OCI-LY7 (cell line): Measurements from ENCODE around the gene ZNF276. TPM values are rescaled to one million over a fixed set of nuclear protein-coding genes. Genes with fewer than 3 reads are reported as not detected.
"Not testable (repeated sequence)": the region's sequence is repeated elsewhere in the genome, so short reads cannot be mapped to it uniquely, and the experiment has no call there.

Experiments used
- BruUV-seq: library from RNA; stranded (reverse); fragments of 400-500 nt; replicated peaks from 2 replicates; lab custom pipeline; 2021; lab: Mats Ljungman, UMichigan
- CTCF ChIA-PET: fragments of 300-600 bp; sonication (Branson Sonifier 250); formaldehyde crosslinking; loops from one replicate; lab custom pipeline; 2022; ENCODE audit warnings: antibody characterized with exemption; ENCODE audit not compliant: unreplicated experiment; lab: Charles Lee
- POLR2A ChIA-PET: fragments of 300-600 bp; sonication (Branson Sonifier 250); formaldehyde crosslinking; loops from one replicate; lab custom pipeline; 2022; ENCODE audit warnings: antibody characterized with exemption; lab: Charles Lee
- DNase-seq: peaks from one replicate; pipeline ENCODE4 v3.0.0-alpha.2; 2015; ENCODE audit warnings: low spot score
- H2AFZ ChIP-seq: fragments of 200-600 bp; sonication (generic), shearing (Covaris generic); 2 replicates; pipeline ENCODE4 v1.6.1; 2014; ENCODE audit warnings: mild to moderate bottlenecking, antibody characterized with exemption, low read length, moderate library complexity
- H3K27ac ChIP-seq: fragments of 200-600 bp; sonication (generic); 2 replicates; pipeline ENCODE4 v1.5.1; 2014; ENCODE audit warnings: mixed run types, low read depth, mild to moderate bottlenecking, moderate library complexity, low read length, inconsistent platforms; ENCODE audit not compliant: poor library complexity, severe bottlenecking
- H3K36me3 ChIP-seq: fragments of 200-600 bp; sonication (generic); 2 replicates; pipeline ENCODE4 v1.6.1; 2014; ENCODE audit warnings: mild to moderate bottlenecking, antibody characterized with exemption, low read length, moderate library complexity, mixed read lengths; ENCODE audit not compliant: insufficient read depth
- H3K4me1 ChIP-seq: fragments of 200-600 bp; sonication (generic); 2 replicates; pipeline ENCODE4 v1.5.1; 2014; ENCODE audit warnings: mild to moderate bottlenecking, low read length; ENCODE audit not compliant: insufficient read depth, poor library complexity, severe bottlenecking
- H3K4me2 ChIP-seq: fragments of 200-600 bp; sonication (generic); 2 replicates; pipeline ENCODE4 v1.6.1; 2014; ENCODE audit warnings: mild to moderate bottlenecking, low read length
- H3K4me3 ChIP-seq: fragments of 200-600 bp; sonication (generic); 2 replicates; pipeline ENCODE4 v1.5.1; 2014; ENCODE audit warnings: mild to moderate bottlenecking, low read depth, low read length; ENCODE audit not compliant: poor library complexity, severe bottlenecking
- H3K79me2 ChIP-seq: fragments of 200-600 bp; sonication (generic); 2 replicates; pipeline ENCODE4 v1.6.1; 2016; ENCODE audit warnings: low read depth, mild to moderate bottlenecking, low read length, moderate library complexity, mixed read lengths; ENCODE audit not compliant: insufficient read depth
- H3K9me2 ChIP-seq: fragments of 200-600 bp; sonication (generic); 2 replicates; pipeline ENCODE4 v1.6.1; 2016; ENCODE audit warnings: mild to moderate bottlenecking, low read length, mixed read lengths; ENCODE audit not compliant: insufficient read depth
- H3K9me3 ChIP-seq: fragments of 200-600 bp; sonication (generic); 2 replicates; pipeline ENCODE4 v1.6.1; 2014; ENCODE audit warnings: mild to moderate bottlenecking, mixed run types, low read length, mixed read lengths
- H4K20me1 ChIP-seq: fragments of 200-600 bp; sonication (generic); 2 replicates; pipeline ENCODE4 v1.6.1; 2014; ENCODE audit warnings: mild to moderate bottlenecking, antibody characterized with exemption, low read length, moderate library complexity, mixed read lengths; ENCODE audit not compliant: insufficient read depth
- EZH2phosphoT487 ChIP-seq: fragments of 200-600 bp; sonication (generic); IDR thresholded peaks from 2 replicates; pipeline ENCODE4 v1.6.1; 2018; ENCODE audit warnings: low read depth, borderline replicate concordance, mild to moderate bottlenecking, mixed run types, antibody characterized with exemption, low read length, moderate library complexity, mixed read lengths
- intact Hi-C: fragments of 100-400 bp; cut with micrococcal nuclease; formaldehyde crosslinking; loops from one replicate; pipeline ENCODE4 v1.10.0; 2022; ENCODE audit not compliant: unreplicated experiment
- total RNA-seq, 2 experiments: library from RNA; depleted of rRNA in 1 of 2; stranded (reverse); fragments of >200 nt in 1 of 2; shearing (Covaris generic) in 1 of 2; gene quantifications; 2 replicates each; pipeline ENCODE4 v1.2.3, GENCODE V29; 2014 to 2022
- TF ChIP-seq, protein P1 (sequence below): fragments of 200-600 bp; sonication (generic); conservative IDR thresholded peaks from 2 replicates; pipeline ENCODE4 v1.5.1; 2014; ENCODE audit warnings: mild to moderate bottlenecking, antibody characterized with exemption, low read length, moderate library complexity, mixed read lengths

Gene ZNF276
- total RNA-seq, 2 experiments from 2014 or later = 27.4 to 30.8 TPM

DNA sequence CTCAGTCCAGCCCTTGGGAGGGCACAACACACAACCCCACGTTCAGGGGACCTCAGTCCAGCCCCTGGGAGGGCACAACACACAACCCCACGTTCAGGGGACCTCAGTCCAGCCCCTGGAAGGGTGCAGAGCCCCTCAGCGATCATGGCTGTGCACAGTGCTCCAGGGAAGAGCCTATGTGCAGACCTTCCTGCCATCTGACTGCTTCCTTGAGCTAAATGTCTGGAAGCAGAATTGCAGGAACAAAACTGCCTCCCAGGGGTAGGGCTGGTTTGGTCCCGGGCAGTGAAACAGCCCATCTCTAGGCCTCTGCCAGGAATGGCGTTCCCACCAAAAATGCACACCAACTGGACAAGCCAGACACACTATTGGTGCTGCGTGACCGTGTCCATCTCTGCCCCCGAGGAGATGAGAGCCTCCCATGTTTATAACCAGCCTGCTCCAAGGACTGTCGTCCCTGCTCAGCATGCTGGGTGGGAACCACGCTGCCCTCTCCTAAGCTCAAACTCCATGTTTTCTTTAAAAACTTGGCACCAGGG, 44.0 kb downstream of the ZNF276 start:
- Histone ChIP-seq H3K27ac (peak overlapping the region; percentile 84), H3K9me3 (no peaks in the 10 kb centered on the region), H3K9me2 (no peaks in the 10 kb centered on the region), H3K79me2 (peaks cover 12% of the 10 kb centered on the region; the same call in 1 of the 2 replicates), H4K20me1 (no peaks in the 10 kb centered on the region), H3K36me3 (peaks cover 97% of the 10 kb centered on the region), H2AFZ (no peak overlapping the region), H3K4me2 (peak overlapping the region; percentile 57), H3K4me3 (peak overlapping the region; percentile 22), H3K4me1 (peaks cover 20% of the 10 kb centered on the region)
- ChIA-PET CTCF (no interaction called here), POLR2A (interaction anchor here (0.6 kb wide), 1 partner anchor 16 kb away, joined by 3 read pairs; no protein-coding TSS in a partner anchor)
- TF ChIP-seq EZH2phosphoT487 = no peak
- TF ChIP-seq, protein P1, sequence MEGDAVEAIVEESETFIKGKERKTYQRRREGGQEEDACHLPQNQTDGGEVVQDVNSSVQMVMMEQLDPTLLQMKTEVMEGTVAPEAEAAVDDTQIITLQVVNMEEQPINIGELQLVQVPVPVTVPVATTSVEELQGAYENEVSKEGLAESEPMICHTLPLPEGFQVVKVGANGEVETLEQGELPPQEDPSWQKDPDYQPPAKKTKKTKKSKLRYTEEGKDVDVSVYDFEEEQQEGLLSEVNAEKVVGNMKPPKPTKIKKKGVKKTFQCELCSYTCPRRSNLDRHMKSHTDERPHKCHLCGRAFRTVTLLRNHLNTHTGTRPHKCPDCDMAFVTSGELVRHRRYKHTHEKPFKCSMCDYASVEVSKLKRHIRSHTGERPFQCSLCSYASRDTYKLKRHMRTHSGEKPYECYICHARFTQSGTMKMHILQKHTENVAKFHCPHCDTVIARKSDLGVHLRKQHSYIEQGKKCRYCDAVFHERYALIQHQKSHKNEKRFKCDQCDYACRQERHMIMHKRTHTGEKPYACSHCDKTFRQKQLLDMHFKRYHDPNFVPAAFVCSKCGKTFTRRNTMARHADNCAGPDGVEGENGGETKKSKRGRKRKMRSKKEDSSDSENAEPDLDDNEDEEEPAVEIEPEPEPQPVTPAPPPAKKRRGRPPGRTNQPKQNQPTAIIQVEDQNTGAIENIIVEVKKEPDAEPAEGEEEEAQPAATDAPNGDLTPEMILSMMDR = no peak
- no peak for DNase-seq
- no TSS peak for BruUV-seq
- intact Hi-C loops = loop anchor here (1.0 to 5.0 kb wide), 2 partner anchors 46 to 97 kb away; no protein-coding TSS in a partner anchor

DNA sequence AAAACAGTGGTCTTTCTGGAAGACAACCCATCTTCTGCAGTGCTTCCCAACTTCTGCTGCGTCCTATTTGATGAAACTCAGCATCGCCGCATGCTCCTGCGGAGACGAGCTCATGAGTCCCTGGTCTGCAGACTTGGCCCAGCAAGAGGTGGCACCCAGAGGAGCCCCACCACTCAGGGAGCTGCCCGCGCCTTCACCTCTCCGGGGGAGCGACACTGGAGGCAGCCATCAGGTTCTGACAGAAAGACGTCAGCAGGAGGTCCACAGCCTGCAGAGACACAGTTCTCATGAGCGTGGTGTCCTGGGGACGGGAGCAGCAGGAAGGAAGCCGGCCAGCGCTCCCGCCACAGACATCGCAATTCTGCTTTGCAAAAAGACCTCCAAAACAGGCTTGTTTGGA, 49.0 kb downstream of the ZNF276 start:
- POLR2A ChIA-PET = no interaction called here
- Histone ChIP-seq H2AFZ (no peak overlapping the region), H3K79me2 (no peaks in the 10 kb centered on the region; the same call in 1 of the 2 replicates), H3K27ac (no peak overlapping the region), H3K4me3 (no peak overlapping the region), H4K20me1 (no peaks in the 10 kb centered on the region), H3K4me1 (peaks cover 5% of the 10 kb centered on the region), H3K36me3 (peaks cover 98% of the 10 kb centered on the region), H3K9me3 (no peaks in the 10 kb centered on the region), H3K9me2 (no peaks in the 10 kb centered on the region), H3K4me2 (no peak overlapping the region)
- no TSS peak for BruUV-seq
- intact Hi-C loops = no loop called here
- DNase-seq = no peak
- CTCF ChIA-PET = no interaction called here
- TF ChIP-seq EZH2phosphoT487 = no peak
- TF ChIP-seq, protein P1 = no peak

DNA sequence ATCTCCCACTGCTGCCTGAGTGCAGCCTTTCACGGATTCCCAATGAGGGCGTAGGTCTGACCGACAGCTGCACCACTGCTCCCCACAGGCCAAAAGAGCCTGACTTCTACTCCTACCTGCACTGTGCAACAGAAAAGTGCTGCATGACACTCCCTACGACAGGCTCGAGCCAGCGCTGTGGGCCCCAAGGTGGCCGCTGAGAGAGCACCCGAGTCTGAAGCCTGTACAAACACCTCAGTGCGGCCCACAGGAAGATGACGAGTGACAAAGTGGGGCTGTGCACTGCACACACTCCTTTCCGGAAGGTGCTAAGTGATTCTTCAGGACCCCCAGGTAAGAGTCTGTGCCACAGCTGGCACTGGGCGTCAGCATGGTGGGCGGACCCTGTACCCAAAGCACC, 53.9 kb downstream of the ZNF276 start:
- ChIA-PET POLR2A (interaction anchor here (0.7 kb wide), 1 partner anchor 10 kb away, joined by 3 read pairs; no protein-coding TSS in a partner anchor), CTCF (no interaction called here)
- Histone ChIP-seq H3K9me3 (no peaks in the 10 kb centered on the region), H4K20me1 (no peaks in the 10 kb centered on the region), H3K79me2 (no peaks in the 10 kb centered on the region; the same call in 1 of the 2 replicates), H3K4me2 (no peak overlapping the region), H3K9me2 (no peaks in the 10 kb centered on the region), H3K36me3 (peaks cover 99% of the 10 kb centered on the region), H3K27ac (no peak overlapping the region), H3K4me3 (no peak overlapping the region), H2AFZ (no peak overlapping the region), H3K4me1 (no peaks in the 10 kb centered on the region)
- no TSS peak for BruUV-seq
- no peak for TF ChIP-seq EZH2phosphoT487
- TF ChIP-seq, protein P1 = no peak
- DNase-seq = no peak
- intact Hi-C loops = no loop called here

DNA sequence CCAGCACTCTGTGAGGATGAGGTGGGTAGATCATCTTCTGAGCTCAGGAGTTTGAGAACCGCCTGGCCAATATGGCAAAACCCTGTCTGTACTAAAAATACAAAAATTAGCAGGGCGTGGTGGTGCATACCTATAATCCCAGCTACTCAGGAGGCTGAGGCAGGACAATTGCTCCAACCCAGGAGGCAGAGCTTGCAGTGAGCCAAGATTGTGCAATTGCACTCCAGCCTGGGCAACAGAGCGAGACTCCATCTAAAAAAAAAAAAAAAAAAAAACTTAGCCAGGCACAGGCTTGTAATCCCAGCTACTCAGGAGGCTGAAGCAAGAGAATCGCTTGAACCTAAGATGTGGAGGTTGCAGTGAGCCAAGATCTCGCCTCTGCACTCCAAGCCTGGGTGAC, 56.9 kb downstream of the ZNF276 start:
- peaks cover 97% of the 10 kb centered on the region for H3K36me3 ChIP-seq
- H3K27ac ChIP-seq, BruUV-seq, DNase-seq, H3K9me3 ChIP-seq, H3K79me2 ChIP-seq, H3K4me1 ChIP-seq, H3K4me3 ChIP-seq, H3K4me2 ChIP-seq, H3K9me2 ChIP-seq, H2AFZ ChIP-seq, intact Hi-C loops, POLR2A ChIA-PET, H4K20me1 ChIP-seq: not testable (repeated sequence)
- CTCF ChIA-PET = interaction anchor here (0.8 kb wide), 1 partner anchor 16 kb away, joined by 4 read pairs; no protein-coding TSS in a partner anchor
